BLaER1 treated with 17β-estradiol and CSF1 and Interleukin-3, amounts not matched to agents 10 nM and 100 nM (cell line): Measurements from ENCODE around the gene SRGAP1.

Source experiments
- H3K27ac ChIP-seq, 11 experiments: shearing (Covaris generic); formaldehyde crosslinking; 2 replicates each; pipeline ENCODE4 v1.8.1; 2022
- H3K27me3 ChIP-seq, 11 experiments: shearing (Covaris generic); formaldehyde crosslinking; 2 replicates each; pipeline ENCODE4 v1.8.1; 2022
- H3K36me3 ChIP-seq, 11 experiments: shearing (Covaris generic); formaldehyde crosslinking; 2 replicates each; pipeline ENCODE4 v1.8.1; 2022
- H3K4me1 ChIP-seq, 10 experiments: shearing (Covaris generic); formaldehyde crosslinking; 2 replicates each; pipeline ENCODE4 v1.8.1; 2022
- H3K4me2 ChIP-seq, 11 experiments: shearing (Covaris generic); formaldehyde crosslinking; 2 replicates each; pipeline ENCODE4 v1.8.1; 2022
- H3K4me3 ChIP-seq, 10 experiments: shearing (Covaris generic); formaldehyde crosslinking; 2 replicates each; pipeline ENCODE4 v1.8.1; 2022
- H3K9ac ChIP-seq, 11 experiments: shearing (Covaris generic); formaldehyde crosslinking; 2 replicates each; pipeline ENCODE4 v1.8.1; 2022
- H3K9me3 ChIP-seq, 11 experiments: shearing (Covaris generic); formaldehyde crosslinking; replicated peaks in 1 of 11; 2 replicates each; pipeline ENCODE4 v1.8.1; 2022
- H4K20me1 ChIP-seq, 11 experiments: shearing (Covaris generic); formaldehyde crosslinking; 2 replicates each; pipeline ENCODE4 v1.8.1; 2022
- Cebpa-rat ChIP-seq, 11 experiments: shearing (Covaris generic); IDR thresholded peaks; 2 replicates each; pipeline ENCODE4 v1.8.1; 2022

SRGAP1 gene

DNA sequence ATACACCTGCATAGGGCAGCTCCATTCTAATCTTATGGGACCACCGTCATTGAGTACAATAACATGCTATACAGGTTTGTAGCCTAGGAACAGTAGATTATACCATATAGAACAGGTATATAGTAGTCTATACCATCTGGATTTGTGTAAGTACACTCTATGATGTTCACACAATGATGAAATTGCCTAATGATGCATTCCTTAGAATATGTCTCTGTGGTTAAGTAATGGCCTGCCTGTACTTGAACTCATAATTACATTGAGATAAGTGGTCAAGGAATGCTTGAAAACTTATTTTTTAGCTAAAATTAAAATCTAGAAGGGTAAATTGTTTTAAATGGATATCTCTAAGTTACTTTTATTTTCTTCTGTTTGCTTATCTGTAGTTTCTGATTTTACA, 152.7 kb downstream of the SRGAP1 start:
- no peak overlapping the region for H3K9ac ChIP-seq
- no peaks in the 10 kb centered on the region for H4K20me1 ChIP-seq
- no peaks in the 10 kb centered on the region for H3K9me3 ChIP-seq
- H3K27me3 ChIP-seq, result no peaks in the 10 kb centered on the region
- H3K4me3 ChIP-seq, result no peak overlapping the region
- no peaks in the 10 kb centered on the region for H3K36me3 ChIP-seq
- no peaks in the 10 kb centered on the region for H3K4me1 ChIP-seq
- H3K4me2 ChIP-seq, result no peak overlapping the region
- no peak for TF ChIP-seq Cebpa-rat (IDR thresholded peaks at IDR 0.05)
- H3K27ac ChIP-seq, result no peak overlapping the region

GRCh38 chr12:63998584-63998983, 154.1 kb downstream of the SRGAP1 start:
- Histone ChIP-seq H3K4me3 (no peak overlapping the region), H3K9me3 (peaks cover 0 to 7% (median 0%) of the 10 kb centered on the region in 11 experiments; a peak in 6 of 22 replicates), H4K20me1 (no peaks in the 10 kb centered on the region), H3K4me1 (no peaks in the 10 kb centered on the region), H3K4me2 (no peak overlapping the region), H3K36me3 (no peaks in the 10 kb centered on the region), H3K9ac (no peak overlapping the region), H3K27ac (no peak overlapping the region), H3K27me3 (no peaks in the 10 kb centered on the region)
- no peak for TF ChIP-seq Cebpa-rat (IDR thresholded peaks at IDR 0.05)

GRCh38 chr12:63999853-64000252, 155.4 kb downstream of the SRGAP1 start:
- Histone ChIP-seq H4K20me1 (no peaks in the 10 kb centered on the region), H3K36me3 (no peaks in the 10 kb centered on the region), H3K27me3 (no peaks in the 10 kb centered on the region), H3K4me1 (no peaks in the 10 kb centered on the region), H3K9me3 (peaks cover 0 to 11% (median 0%) of the 10 kb centered on the region in 11 experiments; a peak in 7 of 22 replicates), H3K4me2 (no peak overlapping the region), H3K9ac (no peak overlapping the region), H3K27ac (no peak overlapping the region), H3K4me3 (no peak overlapping the region)
- TF ChIP-seq Cebpa-rat (IDR thresholded peaks at IDR 0.05), result no peak

DNA sequence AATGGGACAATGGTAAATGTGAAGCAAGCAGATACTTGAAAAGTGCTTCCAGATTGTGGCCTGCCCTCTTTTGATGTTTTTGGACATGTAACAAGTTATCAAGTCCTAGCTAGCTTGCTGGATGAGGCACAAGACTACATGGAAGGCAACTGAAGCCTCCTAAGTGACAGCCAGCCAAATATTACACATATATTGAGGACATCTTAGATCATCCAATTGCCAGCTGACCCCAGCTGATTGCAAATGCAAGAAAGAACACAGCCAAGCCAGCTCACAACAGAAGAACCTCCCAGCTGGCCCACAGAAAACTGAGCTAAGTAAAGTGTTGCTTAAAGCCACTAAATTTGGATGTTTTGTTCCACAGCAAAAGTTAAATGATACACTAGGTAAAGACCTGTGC, 156.9 kb downstream of the SRGAP1 start:
- Histone ChIP-seq H3K36me3 (no peaks in the 10 kb centered on the region), H4K20me1 (no peaks in the 10 kb centered on the region), H3K27me3 (no peaks in the 10 kb centered on the region), H3K4me1 (peaks cover 0 to 4% (median 0%) of the 10 kb centered on the region in 10 experiments; a peak in 2 of 20 replicates), H3K4me2 (no peak overlapping the region), H3K9me3 (peaks cover 0 to 11% (median 0%) of the 10 kb centered on the region in 11 experiments; a peak in 7 of 22 replicates), H3K4me3 (no peak overlapping the region), H3K9ac (no peak overlapping the region), H3K27ac (no peak overlapping the region)
- no peak for TF ChIP-seq Cebpa-rat (IDR thresholded peaks at IDR 0.05)

- Histone ChIP-seq H3K9me3 (peaks cover 0 to 11% (median 0%) of the 10 kb centered on the region in 11 experiments; a peak in 7 of 22 replicates), H3K27ac (no peak overlapping the region), H4K20me1 (no peaks in the 10 kb centered on the region), H3K4me1 (peaks cover 0 to 14% (median 0%) of the 10 kb centered on the region in 10 experiments; a peak in 2 of 20 replicates), H3K27me3 (no peaks in the 10 kb centered on the region), H3K36me3 (no peaks in the 10 kb centered on the region), H3K9ac (no peak overlapping the region), H3K4me3 (no peak overlapping the region), H3K4me2 (no peak overlapping the region)
- no peak for TF ChIP-seq Cebpa-rat (IDR thresholded peaks at IDR 0.05)
Observed at GRCh38 chr12:64004641-64005040, 160.1 kb downstream of the SRGAP1 start.

GRCh38 chr12:64006211-64006825, 161.8 kb downstream of the SRGAP1 start:
- Histone ChIP-seq H3K36me3 (no peaks in the 10 kb centered on the region), H3K9ac (no peak overlapping the region)

DNA sequence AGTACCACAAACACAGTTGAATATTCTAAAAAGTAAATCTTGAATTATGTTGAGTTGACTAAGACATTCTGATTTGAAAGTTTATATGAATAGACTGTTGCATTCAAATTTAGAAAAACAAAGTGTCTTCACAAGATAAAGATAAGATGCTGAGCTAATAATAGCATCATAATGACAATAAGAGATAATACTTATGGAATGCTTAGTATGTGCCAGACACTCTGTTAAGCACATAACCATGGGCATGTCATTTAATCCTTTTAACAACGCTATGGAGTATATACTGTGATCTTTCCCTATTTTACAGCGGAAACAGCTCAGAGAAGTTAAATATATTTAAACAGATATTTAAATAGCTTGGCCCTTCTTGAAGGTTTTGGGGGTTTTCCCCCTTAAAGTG, 163.4 kb downstream of the SRGAP1 start:
- Histone ChIP-seq H3K4me1 (peaks cover 0 to 17% (median 0%) of the 10 kb centered on the region in 10 experiments; a peak in 2 of 20 replicates), H3K4me2 (no peak overlapping the region)
- TF ChIP-seq Cebpa-rat (IDR thresholded peaks at IDR 0.05), result no peak

More at GRCh38 chr12:64006211-64006825, 161.8 kb downstream of the SRGAP1 start:
- Histone ChIP-seq H3K4me1 (peaks cover 0 to 17% (median 0%) of the 10 kb centered on the region in 10 experiments; a peak in 2 of 20 replicates), H3K27ac (no peak overlapping the region), H3K27me3 (no peaks in the 10 kb centered on the region), H3K4me3 (no peak overlapping the region), H3K9me3 (peaks cover 0 to 11% (median 0%) of the 10 kb centered on the region in 11 experiments; a peak in 7 of 22 replicates), H4K20me1 (no peaks in the 10 kb centered on the region), H3K4me2 (0 out of 22 replicates have a peak overlapping the region, but pooled peaks of 1 of the 11 experiments have one; percentile 20)
- TF ChIP-seq Cebpa-rat (IDR thresholded peaks at IDR 0.05), result no peak

GRCh38 chr12:64008596-64008995, 164.1 kb downstream of the SRGAP1 start:
- TF ChIP-seq Cebpa-rat (IDR thresholded peaks at IDR 0.05), result no peak

More for the DNA sequence above, 163.4 kb downstream of the SRGAP1 start:
- no peaks in the 10 kb centered on the region for H3K27me3 ChIP-seq
- no peak overlapping the region for H3K27ac ChIP-seq
- H3K4me3 ChIP-seq, result no peak overlapping the region
- H4K20me1 ChIP-seq, result no peaks in the 10 kb centered on the region
- no peak overlapping the region for H3K9ac ChIP-seq
- peaks cover 0 to 11% (median 0%) of the 10 kb centered on the region in 11 experiments; a peak in 7 of 22 replicates for H3K9me3 ChIP-seq
- no peaks in the 10 kb centered on the region for H3K36me3 ChIP-seq

DNA sequence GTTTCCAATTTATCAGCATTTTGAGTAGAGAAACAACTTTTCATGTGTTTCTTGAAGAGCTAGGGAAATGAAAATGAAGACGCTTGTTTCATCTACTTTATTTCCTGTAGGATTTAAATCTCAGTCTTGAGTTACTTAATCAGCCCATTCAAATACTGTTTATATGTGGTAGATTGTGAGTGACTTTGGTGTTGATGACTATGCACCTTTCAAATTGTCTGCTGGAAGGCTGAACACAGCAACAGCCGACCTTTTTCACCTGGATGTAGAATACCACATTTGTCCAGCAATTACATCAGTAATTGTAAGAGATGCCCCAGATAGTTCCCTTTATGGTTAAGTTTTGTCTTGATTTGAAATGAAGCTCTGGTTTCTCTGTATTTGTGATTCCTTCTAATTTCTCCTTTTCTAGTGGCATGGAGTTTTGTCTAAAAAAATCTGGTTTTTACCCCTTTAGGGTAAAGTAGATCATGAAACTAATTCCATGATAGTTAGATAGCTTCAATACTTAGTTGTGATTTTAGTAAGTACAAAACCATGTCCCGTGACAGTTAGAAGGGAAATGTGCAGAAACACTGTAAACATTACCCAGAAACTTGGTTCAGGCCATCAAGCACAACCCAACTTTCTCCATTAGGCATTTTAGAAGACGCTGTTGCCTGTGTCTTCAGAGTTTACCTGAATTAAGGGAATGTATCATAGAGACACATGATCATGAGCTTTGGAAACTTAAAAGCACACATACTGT, 165.0 kb downstream of the SRGAP1 start:
- no peaks in the 10 kb centered on the region for H3K27me3 ChIP-seq
- H3K9ac ChIP-seq, result no peak overlapping the region
- no peaks in the 10 kb centered on the region for H3K36me3 ChIP-seq
- no peaks in the 10 kb centered on the region for H4K20me1 ChIP-seq
- no peak for TF ChIP-seq Cebpa-rat (IDR thresholded peaks at IDR 0.05)
- no peaks in the 10 kb centered on the region; a peak in 1 of 22 replicates for H3K9me3 ChIP-seq
- peaks cover 0 to 17% (median 0%) of the 10 kb centered on the region in 10 experiments; a peak in 2 of 20 replicates for H3K4me1 ChIP-seq
- H3K27ac ChIP-seq, result no peak overlapping the region
- H3K4me2 ChIP-seq, result no peak overlapping the region
- H3K4me3 ChIP-seq, result no peak overlapping the region

More at GRCh38 chr12:64008596-64008995, 164.1 kb downstream of the SRGAP1 start:
- peaks cover 0 to 5% (median 0%) of the 10 kb centered on the region in 11 experiments; a peak in 6 of 22 replicates for H3K9me3 ChIP-seq
- H3K4me1 ChIP-seq, result peaks cover 0 to 17% (median 0%) of the 10 kb centered on the region in 10 experiments; a peak in 2 of 20 replicates
- no peaks in the 10 kb centered on the region for H3K27me3 ChIP-seq
- H3K4me2 ChIP-seq, result no peak overlapping the region
- H3K9ac ChIP-seq, result no peak overlapping the region
- H3K36me3 ChIP-seq, result no peaks in the 10 kb centered on the region
- no peak overlapping the region for H3K4me3 ChIP-seq
- no peaks in the 10 kb centered on the region for H4K20me1 ChIP-seq
- H3K27ac ChIP-seq, result no peak overlapping the region
